GM12801 (cell line): ENCODE measurements around the gene ETV6.

Experiments used
- CTCF ChIP-seq: IDR thresholded peaks from one replicate; pipeline ENCODE4 v1.5.1; 2011; ENCODE audit warnings: control low read depth; ENCODE audit not compliant: insufficient read length; ENCODE audit errors: extremely low read depth

Gene ETV6

DNA sequence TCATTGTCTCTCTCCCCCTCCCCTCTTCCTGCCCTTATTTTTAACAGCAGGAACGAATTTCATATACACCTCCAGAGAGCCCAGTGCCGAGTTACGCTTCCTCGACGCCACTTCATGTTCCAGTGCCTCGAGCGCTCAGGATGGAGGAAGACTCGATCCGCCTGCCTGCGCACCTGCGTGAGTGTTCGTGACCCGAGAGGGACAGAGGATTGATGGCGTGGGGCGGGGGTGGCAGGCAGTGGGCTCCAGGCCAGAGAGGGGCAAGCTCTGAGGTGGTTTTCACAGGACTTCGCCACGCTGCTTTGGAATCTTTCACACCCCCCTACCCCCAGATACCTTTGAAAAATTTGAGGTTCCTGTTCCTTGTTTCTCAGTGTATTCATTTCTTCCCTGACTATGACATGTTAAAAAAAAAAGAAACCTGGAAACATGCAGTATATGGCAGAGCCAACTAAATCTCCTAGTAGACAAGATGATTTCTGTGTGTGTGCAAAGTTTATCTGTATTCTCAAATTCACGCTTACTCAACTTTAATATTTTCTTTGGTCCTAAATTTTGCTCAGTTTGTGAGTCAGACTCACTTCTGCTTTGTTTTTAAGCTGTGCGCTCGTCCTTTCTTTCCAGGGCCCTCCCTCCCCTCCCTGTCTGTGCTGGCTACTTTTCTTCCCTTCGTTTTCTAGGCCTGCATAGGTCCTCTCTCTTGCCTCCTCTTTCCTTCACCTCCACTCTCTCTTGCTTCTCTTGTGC, 103.1 kb downstream of the ETV6 start:
- TF ChIP-seq CTCF, result no peak

GRCh38 chr12:11753150-11753499, 103.7 kb downstream of the ETV6 start:
- no peak for TF ChIP-seq CTCF

DNA sequence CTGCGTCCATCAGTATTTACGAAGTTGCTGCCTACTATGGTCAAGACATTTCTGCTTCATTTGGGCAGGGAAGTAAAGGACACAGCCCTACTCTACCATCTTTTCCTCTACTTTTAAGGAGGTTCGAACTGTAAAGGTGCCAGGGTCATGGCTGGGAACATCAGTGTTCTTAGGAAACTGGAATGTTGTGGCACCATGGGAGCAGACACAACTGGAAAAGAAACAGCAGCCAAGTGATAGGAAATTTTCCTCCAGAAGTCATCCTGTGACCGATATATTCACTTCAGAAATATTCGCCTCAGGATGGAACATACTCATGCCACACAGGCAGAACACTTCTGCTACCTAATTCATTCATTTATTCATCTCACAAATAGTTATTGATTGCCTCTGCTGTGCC, 104.4 kb downstream of the ETV6 start:
- no peak for TF ChIP-seq CTCF

DNA sequence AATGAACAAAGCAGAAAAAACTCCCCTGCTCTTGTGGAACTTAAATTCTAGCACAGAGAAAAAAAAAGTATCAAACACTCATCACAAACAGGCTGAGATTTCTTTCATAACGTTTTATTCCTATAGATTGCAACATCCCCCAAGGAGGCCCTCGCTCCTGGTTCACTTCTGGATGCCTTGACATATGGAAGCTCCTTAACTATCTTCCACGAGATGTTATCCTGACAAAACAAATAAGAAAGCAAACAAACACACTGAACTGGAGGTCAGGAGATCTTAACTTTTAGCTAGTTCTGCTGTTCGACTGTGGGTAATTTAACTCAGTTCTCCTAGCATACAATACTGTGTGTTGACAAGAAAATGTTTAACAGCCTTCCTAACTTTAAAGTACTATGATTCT, 104.8 kb downstream of the ETV6 start:
- TF ChIP-seq CTCF, result no peak

DNA sequence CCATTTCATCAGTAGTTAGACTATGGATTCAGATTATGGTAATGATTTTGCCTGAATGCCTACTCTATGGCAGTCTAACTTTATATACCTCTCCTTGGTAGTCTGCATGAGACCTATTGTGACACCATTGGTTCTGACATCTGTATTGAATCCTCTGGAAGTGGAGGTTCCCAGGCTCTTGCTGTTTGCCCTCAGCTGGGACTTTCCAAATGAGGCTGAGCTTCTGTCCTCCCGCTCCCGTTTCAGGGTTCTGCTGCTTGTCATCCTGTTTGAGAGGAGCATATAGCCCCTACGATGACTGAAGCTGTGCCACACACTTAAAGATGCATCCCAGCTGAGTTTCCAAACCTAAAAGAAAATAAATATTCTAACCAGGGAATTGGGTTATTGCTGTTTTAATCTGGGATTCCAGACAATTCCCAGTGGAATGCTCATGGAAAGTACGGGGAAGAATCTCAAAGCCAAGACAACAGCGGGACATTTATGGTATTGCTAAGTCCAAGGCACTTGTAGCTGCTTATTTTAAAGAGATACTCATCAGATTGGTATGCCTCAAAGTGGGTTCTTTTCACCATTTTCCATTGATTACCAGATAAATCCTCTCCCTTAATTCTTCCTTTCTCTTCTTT, 105.9 kb downstream of the ETV6 start:
- TF ChIP-seq CTCF, result no peak

- no peak for TF ChIP-seq CTCF
These were observed 106.5 kb downstream of the ETV6 start for GRCh38 chr12:11756022-11756421.

- no peak for TF ChIP-seq CTCF
These were observed 107.0 kb downstream of the ETV6 start for GRCh38 chr12:11756523-11756922.

DNA sequence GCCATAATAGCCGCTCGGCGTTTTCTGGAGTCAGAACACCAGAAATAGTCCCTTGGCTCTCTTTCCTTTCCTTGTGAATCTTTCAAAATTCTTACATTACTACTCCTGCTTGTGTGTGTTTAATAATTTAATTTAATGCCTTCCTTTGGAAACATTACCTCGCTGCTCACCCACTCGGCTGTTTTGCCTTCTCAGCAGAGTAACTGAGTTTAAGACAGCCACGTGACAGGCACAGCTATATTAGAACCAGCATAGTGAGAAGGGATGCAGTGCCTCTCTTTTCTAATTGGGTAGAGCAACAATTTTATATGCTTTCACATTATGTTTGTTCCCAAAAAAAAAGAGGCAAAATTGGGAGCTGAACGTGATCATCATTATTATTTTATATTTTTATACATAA, 107.6 kb downstream of the ETV6 start:
- no peak for TF ChIP-seq CTCF
